B cell (primary cell): ENCODE measurements around the gene SLC5A5. TPM values are rescaled to one million over a fixed set of nuclear protein-coding genes. Genes with fewer than 3 reads are reported as not detected.

Experiments
- ATAC-seq: fragments of 200-7000 bp; cut with Tn5 transposase; one replicate; pipeline ENCODE4 v1.10.0; 2021; ENCODE audit warnings: low read depth, mild to moderate bottlenecking, moderate number of reproducible peaks, moderate library complexity
- CTCF ChIA-PET: fragments of 350-600 bp; sonication (Branson Sonifier 250); formaldehyde crosslinking; loops from one replicate; lab custom pipeline; 2021; ENCODE audit warnings: antibody characterized with exemption, inconsistent platforms; lab: Charles Lee
- POLR2A ChIA-PET: fragments of 350-600 bp; sonication (Branson Sonifier 250); formaldehyde crosslinking; loops from one replicate; lab custom pipeline; 2021; ENCODE audit warnings: antibody characterized with exemption; lab: Charles Lee
- DNase-seq: peaks from one replicate; pipeline ENCODE4 v3.0.0; 2013
- H2AFZ ChIP-seq: 2 replicates; pipeline ENCODE4 v1.6.1; 2012; ENCODE audit warnings: mild to moderate bottlenecking, low read depth, low read length; ENCODE audit not compliant: insufficient read depth, poor library complexity, severe bottlenecking
- H3K27ac ChIP-seq, 2 donors: 1 replicate in 1 of 2; 2 replicates in 1 of 2; pipeline ENCODE4 v1.5.1; 2012 to 2013; ENCODE audit warnings: low read length in 2 of 2, mild to moderate bottlenecking in 2 of 2, moderate library complexity in 1 of 2
- H3K27me3 ChIP-seq, 4 experiments: fragments of 200-600 bp in 1 of 4; sonication (generic) in 1 of 4; replicated peaks in 1 of 4; 1 replicate in 2 of 4; 2 replicates in 2 of 4; pipeline versions ENCODE4 v1.6.1 to v1.7.0; 2013 to 2016; ENCODE audit warnings: low read length in 3 of 4, mild to moderate bottlenecking in 2 of 4, mixed read lengths in 1 of 4, moderate library complexity in 1 of 4; ENCODE audit not compliant: insufficient read depth in 4 of 4, control insufficient read depth in 3 of 4; ENCODE audit errors: control extremely low read depth in 1 of 4
- H3K36me3 ChIP-seq, 2 experiments: replicated peaks in 1 of 2; 1 replicate in 1 of 2; 2 replicates in 1 of 2; pipeline versions ENCODE4 v1.6.1 to v1.7.1; 2013; ENCODE audit warnings: low read length in 1 of 2; ENCODE audit not compliant: insufficient read depth in 2 of 2, control insufficient read depth in 1 of 2; ENCODE audit errors: control extremely low read depth in 1 of 2, extremely low read depth in 1 of 2
- H3K4me1 ChIP-seq, 2 donors: fragments of 200-600 bp in 1 of 2; sonication (generic) in 1 of 2; 1 replicate in 1 of 2; 2 replicates in 1 of 2; pipeline versions ENCODE4 v1.5.1 to v1.6.1; 2013 to 2017; ENCODE audit warnings: low read length in 2 of 2; ENCODE audit not compliant: control insufficient read depth in 2 of 2, insufficient read depth in 2 of 2
- H3K4me2 ChIP-seq: replicated peaks from 2 replicates; pipeline ENCODE3; 2012; ENCODE audit warnings: mild to moderate bottlenecking, low read depth, low read length; ENCODE audit not compliant: poor library complexity, severe bottlenecking
- H3K4me3 ChIP-seq, 5 experiments: fragments of 200-600 bp in 1 of 5; sonication (generic) in 1 of 5; 1 replicate in 3 of 5; 2 replicates in 2 of 5; pipeline versions ENCODE4 v1.5.1 to v1.7.0; 2011 to 2016; ENCODE audit warnings: low read length in 4 of 5, mild to moderate bottlenecking in 4 of 5, low read depth in 2 of 5, control low read depth in 1 of 5, moderate library complexity in 1 of 5; ENCODE audit not compliant: insufficient read depth in 1 of 5; ENCODE audit errors: control extremely low read depth in 1 of 5, extremely low read depth in 1 of 5
- H3K79me2 ChIP-seq: fragments of 200-600 bp; sonication (generic); one replicate; pipeline ENCODE4 v1.6.0; 2016; ENCODE audit warnings: low read length; ENCODE audit not compliant: control insufficient read depth, insufficient read depth
- H3K9ac ChIP-seq: fragments of 200-600 bp; sonication (generic); 2 replicates; pipeline ENCODE4 v1.6.1; 2017; ENCODE audit warnings: mild to moderate bottlenecking, low read length, moderate library complexity
- H3K9me3 ChIP-seq, 3 donors: one replicate each; pipeline versions ENCODE4 v1.6.1 to v1.7.1; 2013; ENCODE audit warnings: low read length in 2 of 3; ENCODE audit not compliant: control insufficient read depth in 2 of 3, insufficient read depth in 1 of 3; ENCODE audit errors: control extremely low read depth in 1 of 3
- H4K20me1 ChIP-seq: 2 replicates; pipeline ENCODE4 v1.6.0; 2012; ENCODE audit warnings: mild to moderate bottlenecking, low read length; ENCODE audit not compliant: insufficient read depth, control insufficient read depth, poor library complexity, severe bottlenecking
- H3K27ac Mint-ChIP-seq: one replicate; pipeline ENCODE4 v1.8.0; 2021; ENCODE audit warnings: mixed read lengths
- H3K27me3 Mint-ChIP-seq: one replicate; pipeline ENCODE4 v1.8.0; 2021; ENCODE audit warnings: mixed read lengths
- H3K4me1 Mint-ChIP-seq: one replicate; pipeline ENCODE4 v1.8.0; 2021; ENCODE audit warnings: mixed read lengths
- H3K4me3 Mint-ChIP-seq: one replicate; pipeline ENCODE4 v1.8.0; 2021; ENCODE audit warnings: mixed read lengths
- H3K9me3 Mint-ChIP-seq: one replicate; pipeline ENCODE4 v1.8.0; 2022; ENCODE audit warnings: mixed read lengths; ENCODE audit not compliant: insufficient read depth
- CTCF ChIP-seq: fragments of 200-600 bp; IDR thresholded peaks from one replicate; pipeline ENCODE4 v1.8.0; 2022; ENCODE audit warnings: antibody characterized with exemption, mild to moderate bottlenecking
- EZH2 ChIP-seq: IDR thresholded peaks from 2 replicates; pipeline ENCODE4 v1.6.1; 2012; ENCODE audit warnings: borderline replicate concordance, low read depth, mild to moderate bottlenecking, moderate library complexity, low read length; ENCODE audit not compliant: insufficient read depth, poor library complexity, severe bottlenecking
- WGBS: methylation state at CpG from one replicate; pipeline ENCODE4 v1.1.5; 2013; ENCODE audit warnings: missing lambda C conversion rate; ENCODE audit not compliant: insufficient coverage; 5-methylcytosine and 5-hydroxymethylcytosine counted together
- intact Hi-C: fragments of 100-400 bp; cut with micrococcal nuclease; formaldehyde crosslinking; loops from one replicate; pipeline ENCODE4 v1.10.0; 2022
- polyA plus RNA-seq: library from polyadenylated mRNA; depleted of rRNA; stranded (reverse); fragments of >200 nt; gene quantifications from 2 replicates; pipeline ENCODE4 v1.2.3, GENCODE V29; 2012
- total RNA-seq, 2 donors: library from RNA; stranded (reverse); fragments of 120-200 nt in 1 of 2; gene quantifications; 1 replicate in 1 of 2; 2 replicates in 1 of 2; pipeline versions ENCODE4 v1.2.3 to v1.2.4, GENCODE V29; 2013 to 2022

Gene SLC5A5
- total and polyA plus RNA-seq, 2 donors (not counting 1 experiment from before 2014, with no cell fraction given) = 0.07 to 0.40 TPM

GRCh38 chr19:17859533-17860330 is 12.0 kb upstream of the SLC5A5 start, which contains the start of gene RPL18A:
Gene RPL18A, plus strand, starts transcription at chr19:17859910. Its CDS starts 47 bp downstream, at chr19:17859957.
- H3K27ac Mint-ChIP-seq = peak within 1 kb of the TSS; percentile 98
- Histone ChIP-seq H3K36me3 (peaks cover 4 to 40% of the 10 kb centered on the region in 2 experiments), H3K9ac (peak within 1 kb of the TSS; percentile 84), H2AFZ (peak within 1 kb of the TSS; percentile 71), H3K79me2 (peaks cover 31% of the 10 kb centered on the region), H3K9me3 (no peaks in the 10 kb centered on the region), H3K27ac (peak within 1 kb of the TSS; percentile 69 to 76), H4K20me1 (peaks cover 48% of the 10 kb centered on the region), H3K4me1 (peaks cover 23 to 41% of the 10 kb centered on the region in 2 donors), H3K27me3 (no peaks in the 10 kb centered on the region), H3K4me3 (peak within 1 kb of the TSS; percentile 74 to 100 (median 96)), H3K4me2 (peak within 1 kb of the TSS; percentile 90)
- ChIA-PET POLR2A (interaction anchor here (0.6 to 2.5 kb wide), 25 partner anchors 9 to 729 kb away, joined by 3 to 65 read pairs (median 3); partner anchors contain the start of genes CCDC124, FCHO1, JAK3 and MAP1S), CTCF (interaction anchor here (0.6 to 15.3 kb wide), 42 partner anchors 11 to 1687 kb away, joined by 3 to 374 read pairs (median 4); partner anchors contain the start of genes ARRDC2, B3GNT3, CCDC124 and FCHO1)
- ATAC-seq (peak; percentile 94), DNase-seq (peak; percentile 99)
- TF ChIP-seq CTCF (peak; percentile 84), EZH2 (no peak)
- H3K4me1 Mint-ChIP-seq = peaks cover 45% of the 10 kb centered on the region
- under 1% methylated on average over 80 of the region's 80 CpGs for WGBS
- no peaks in the 10 kb centered on the region for H3K27me3 Mint-ChIP-seq
- H3K4me3 Mint-ChIP-seq = peak within 1 kb of the TSS; percentile 96
- intact Hi-C loops = loop anchor here (1.0 to 10.0 kb wide), 5 partner anchors 73 to 415 kb away; partner anchors contain the start of genes FCHO1, PGLS and TMEM221
- H3K9me3 Mint-ChIP-seq = no peaks in the 10 kb centered on the region
